ENCODE data around the gene ADPRHL1.

The ADPRHL1 gene

DNA sequence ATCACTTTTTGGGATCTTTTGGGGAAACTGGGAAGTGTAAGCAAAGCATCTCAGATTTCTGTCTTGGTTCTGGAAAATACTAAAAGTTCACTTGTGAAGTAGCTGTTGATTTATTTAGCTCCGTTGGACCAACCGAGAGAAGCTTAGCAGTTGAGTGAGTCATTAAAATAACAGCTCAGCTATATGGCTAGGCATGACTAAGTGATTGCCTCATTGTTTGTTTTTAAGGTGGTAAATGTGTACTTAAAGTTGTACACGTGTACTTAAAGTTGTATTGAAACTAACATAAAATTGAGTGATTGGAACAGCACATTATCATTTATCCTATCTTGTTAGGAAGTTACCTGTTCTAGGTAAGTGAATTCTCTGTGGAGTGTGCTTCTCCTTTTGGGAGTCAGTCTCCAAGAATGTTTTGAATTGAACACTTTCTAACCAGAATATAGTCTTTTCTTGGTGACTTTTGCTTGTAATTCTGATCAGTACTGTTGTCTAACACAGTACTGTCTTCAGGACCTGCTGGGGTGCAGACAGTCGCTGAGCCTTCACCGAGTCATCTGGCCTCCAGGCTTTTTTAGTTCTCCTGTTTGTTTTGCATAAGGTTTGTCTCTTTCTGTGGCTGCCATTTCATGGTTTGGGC lies 40.1 kb upstream of the ADPRHL1 start:
- TF ChIP-seq, protein P1, sequence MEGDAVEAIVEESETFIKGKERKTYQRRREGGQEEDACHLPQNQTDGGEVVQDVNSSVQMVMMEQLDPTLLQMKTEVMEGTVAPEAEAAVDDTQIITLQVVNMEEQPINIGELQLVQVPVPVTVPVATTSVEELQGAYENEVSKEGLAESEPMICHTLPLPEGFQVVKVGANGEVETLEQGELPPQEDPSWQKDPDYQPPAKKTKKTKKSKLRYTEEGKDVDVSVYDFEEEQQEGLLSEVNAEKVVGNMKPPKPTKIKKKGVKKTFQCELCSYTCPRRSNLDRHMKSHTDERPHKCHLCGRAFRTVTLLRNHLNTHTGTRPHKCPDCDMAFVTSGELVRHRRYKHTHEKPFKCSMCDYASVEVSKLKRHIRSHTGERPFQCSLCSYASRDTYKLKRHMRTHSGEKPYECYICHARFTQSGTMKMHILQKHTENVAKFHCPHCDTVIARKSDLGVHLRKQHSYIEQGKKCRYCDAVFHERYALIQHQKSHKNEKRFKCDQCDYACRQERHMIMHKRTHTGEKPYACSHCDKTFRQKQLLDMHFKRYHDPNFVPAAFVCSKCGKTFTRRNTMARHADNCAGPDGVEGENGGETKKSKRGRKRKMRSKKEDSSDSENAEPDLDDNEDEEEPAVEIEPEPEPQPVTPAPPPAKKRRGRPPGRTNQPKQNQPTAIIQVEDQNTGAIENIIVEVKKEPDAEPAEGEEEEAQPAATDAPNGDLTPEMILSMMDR (IDR thresholded peaks at IDR 0.05) = no peak

DNA sequence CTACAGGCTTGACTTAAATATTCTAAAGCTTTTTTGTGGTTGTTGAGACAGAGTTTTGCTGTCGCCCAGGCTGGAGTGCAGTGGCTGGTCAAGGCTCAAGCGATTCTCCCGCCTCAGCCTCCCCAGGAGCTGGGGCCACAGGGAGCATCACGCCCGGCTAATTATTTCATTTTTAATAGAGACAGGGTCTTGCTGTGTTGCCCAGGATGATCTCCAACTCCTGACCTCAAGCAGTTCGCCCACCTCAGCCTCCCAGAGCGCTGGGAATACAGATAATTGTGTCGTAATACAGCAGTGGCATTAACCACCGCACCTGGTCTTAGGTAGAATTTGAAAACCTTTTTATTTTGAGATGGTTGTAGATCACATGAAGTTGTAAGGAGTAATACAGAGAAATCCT lies 38.7 kb upstream of the ADPRHL1 start:
- TF ChIP-seq, protein P1 (IDR thresholded peaks at IDR 0.05) = no peak

- TF ChIP-seq, protein P1 (IDR thresholded peaks at IDR 0.05) = no peak
Measured at GRCh38 chr13:113491418-113491883, 38.2 kb upstream of the ADPRHL1 start.

- TF ChIP-seq, protein P1 (IDR thresholded peaks at IDR 0.05) = no peak
Measured at GRCh38 chr13:113490496-113491417, 37.5 kb upstream of the ADPRHL1 start, which contains the start of gene DCUN1D2. TSS of gene DCUN1D2 (minus strand) at chr13:113490711. CDS start at chr13:113490669, 42 bp downstream.

DNA sequence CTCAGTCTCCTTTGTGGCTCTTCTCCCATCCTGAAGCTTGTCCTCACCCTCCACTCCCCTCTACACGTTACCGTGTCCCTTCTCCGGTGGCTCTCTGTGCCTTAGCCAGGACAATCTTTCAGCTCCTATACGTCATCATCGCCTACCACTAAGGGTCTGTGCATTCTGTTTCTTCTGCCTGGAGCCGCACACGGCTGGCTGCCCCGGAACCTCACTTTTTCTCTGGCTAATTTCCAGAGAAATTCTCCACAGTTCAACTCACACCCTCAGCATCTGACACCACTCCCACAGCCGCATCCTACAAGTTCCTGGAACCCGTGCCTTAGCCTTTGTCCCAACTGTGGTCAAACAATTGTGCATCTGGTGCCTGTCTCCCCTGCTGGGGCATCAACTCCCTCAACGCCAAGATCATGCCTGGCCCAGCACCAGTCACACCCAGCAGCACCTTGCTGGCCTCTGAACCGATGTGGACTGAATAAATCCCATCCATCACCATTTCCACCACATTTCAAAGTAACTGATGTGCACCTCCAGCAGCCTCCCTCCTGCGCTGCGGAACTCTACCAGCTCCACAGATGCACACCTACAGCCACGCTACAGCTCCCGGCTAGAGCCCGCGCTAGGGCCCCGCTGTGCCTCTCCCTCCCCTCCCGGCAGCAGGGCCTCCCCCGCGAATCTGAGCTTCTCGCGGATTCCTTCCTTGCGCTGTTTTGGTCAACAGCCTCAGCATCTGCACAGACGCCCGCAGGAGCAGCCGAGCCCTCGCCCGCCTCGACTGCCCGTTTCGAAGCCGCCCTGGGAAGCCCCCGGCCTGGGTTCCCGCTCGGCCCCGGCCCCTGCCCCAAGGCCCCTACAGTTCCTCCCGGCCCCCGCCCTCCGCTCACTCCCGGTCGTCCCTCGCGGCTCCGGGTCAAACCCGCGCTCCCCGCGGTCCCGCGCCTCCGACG lies 36.5 kb upstream of the ADPRHL1 start:
- TF ChIP-seq, protein P1 (IDR thresholded peaks at IDR 0.05) = no peak

GRCh38 chr13:113489171-113489548 lies 35.9 kb upstream of the ADPRHL1 start:
- TF ChIP-seq, protein P1 (IDR thresholded peaks at IDR 0.05) = peak; percentile 38

- TF ChIP-seq, protein P1 (IDR thresholded peaks at IDR 0.05) = no peak
Measured at GRCh38 chr13:113488283-113488682, 35.0 kb upstream of the ADPRHL1 start.
